HepG2 (cell line): ENCODE data around the gene ADGRG6. TPM values are rescaled to one million over a fixed set of nuclear protein-coding genes. Genes with fewer than 3 reads are reported as not detected.
A peak's percentile ranks its signal among the peaks of the same experiment; 100 is the strongest.

Experiments used
- ATAC-seq: fragments of 200-7000 bp; cut with Tn5 transposase; 3 replicates; pipeline ENCODE4 v1.9.1; 2020; ENCODE audit warnings: mild to moderate bottlenecking, moderate library complexity
- BruUV-seq: library from RNA; stranded (reverse); fragments of 400-500 nt; replicated peaks from 2 replicates; lab custom pipeline; 2021; lab: Mats Ljungman, UMichigan
- CTCF ChIA-PET: fragments of 300-600 bp; formaldehyde crosslinking; extraction: SDS; loops from one replicate; lab custom pipeline; 2021; ENCODE audit warnings: low total read pairs, inconsistent platforms, low intra/inter-chr PET ratio; lab: Yijun Ruan, JAX
- POLR2A ChIA-PET: fragments of 350-600 bp; sonication (Branson Sonifier 250); formaldehyde crosslinking; loops from one replicate; lab custom pipeline; 2020; ENCODE audit warnings: antibody characterized with exemption, inconsistent platforms; lab: Yijun Ruan, JAX
- DNase-seq: peaks from one replicate; pipeline ENCODE4 v3.0.0-alpha.2; 2015; ENCODE audit warnings: low spot score
- FAIRE-seq: peaks from 3 replicates; lab custom pipeline; 2011; peaks lifted over from hg19 to GRCh38; lab: Jason Lieb, UNC
- H2AFZ ChIP-seq: one replicate; pipeline ENCODE4 v1.6.1; 2011; ENCODE audit warnings: low read length, inconsistent platforms
- H3K27ac ChIP-seq: fragments of 300-600 bp; 3 replicates; pipeline ENCODE4 v1.8.0; 2011; ENCODE audit warnings: mixed run types, mild to moderate bottlenecking, mixed read lengths, low read length, inconsistent platforms; ENCODE audit not compliant: insufficient read depth; ENCODE audit errors: extremely low read length
- H3K27me3 ChIP-seq, 2 experiments: fragments of 200-600 bp in 1 of 2; 2 replicates in 1 of 2; 3 replicates in 1 of 2; pipeline versions ENCODE4 v1.6.0 to v1.8.0; 2011; ENCODE audit warnings: low read length in 2 of 2, mild to moderate bottlenecking in 2 of 2, moderate library complexity in 2 of 2, inconsistent platforms in 1 of 2; ENCODE audit not compliant: insufficient read depth in 2 of 2, control insufficient read depth in 1 of 2
- H3K36me3 ChIP-seq, 2 experiments: fragments of 200-600 bp in 1 of 2; replicated peaks in 1 of 2; 2 replicates in 1 of 2; 3 replicates in 1 of 2; pipeline versions ENCODE4 v1.5.1 to v1.8.0; 2011; ENCODE audit warnings: low read length in 2 of 2, inconsistent platforms in 1 of 2; ENCODE audit not compliant: insufficient read depth in 2 of 2, control insufficient read depth in 1 of 2
- H3K4me1 ChIP-seq: 2 replicates; pipeline ENCODE4 v1.5.1; 2012; ENCODE audit warnings: low read length, inconsistent platforms; ENCODE audit not compliant: insufficient read depth
- H3K4me2 ChIP-seq: 2 replicates; pipeline ENCODE4 v1.6.0; 2011; ENCODE audit warnings: low read depth, low read length, inconsistent platforms
- H3K4me3 ChIP-seq, 3 experiments: fragments of 200-600 bp in 1 of 3; sonication (generic), shearing (Covaris generic) in 1 of 3; replicated peaks in 1 of 3; 2 replicates each; pipeline ENCODE4 v1.5.1; 2011 to 2016; ENCODE audit warnings: low read length in 3 of 3, inconsistent platforms in 2 of 3, low read depth in 2 of 3, mild to moderate bottlenecking in 2 of 3, control low read depth in 1 of 3, mixed read lengths in 1 of 3; ENCODE audit not compliant: insufficient read depth in 1 of 3
- H3K79me2 ChIP-seq: one replicate; pipeline ENCODE4 v1.6.1; 2011; ENCODE audit warnings: low read length, inconsistent platforms; ENCODE audit not compliant: insufficient read depth
- H3K9ac ChIP-seq: 2 replicates; pipeline ENCODE4 v1.6.0; 2011; ENCODE audit warnings: mild to moderate bottlenecking, low read depth, low read length, inconsistent platforms; ENCODE audit not compliant: insufficient read depth
- H3K9me3 ChIP-seq: 2 replicates; pipeline ENCODE4 v1.5.1; 2012; ENCODE audit warnings: mild to moderate bottlenecking, low read length
- H4K20me1 ChIP-seq: 2 replicates; pipeline ENCODE4 v1.6.0; 2011; ENCODE audit warnings: inconsistent platforms, mild to moderate bottlenecking, low read length, moderate library complexity; ENCODE audit not compliant: insufficient read depth
- CC2D1A ChIP-seq: sonication (generic); formaldehyde crosslinking; IDR thresholded peaks from 2 replicates; pipeline ENCODE4 v1.8.1; 2023; ENCODE audit warnings: mild to moderate bottlenecking, missing genetic modification reagents
- EP300 ChIP-seq, 3 experiments: sonication (generic) in 1 of 3; formaldehyde crosslinking in 1 of 3; IDR thresholded peaks; 2 replicates each; pipeline versions ENCODE4 v1.5.1 to v1.6.1; 2011 to 2020; ENCODE audit warnings: low read depth in 2 of 3, low read length in 2 of 3, borderline replicate concordance in 1 of 3, improper control_type of control experiment in 1 of 3, mild to moderate bottlenecking in 1 of 3, missing genetic modification reagents in 1 of 3, moderate library complexity in 1 of 3
- FOXA1 ChIP-seq, 2 experiments: fragments of 450-650 bp in 1 of 2; sonication (generic) in 1 of 2; formaldehyde crosslinking in 1 of 2; IDR thresholded peaks; 2 replicates each; pipeline versions ENCODE4 v1.4.0 to v1.6.1; 2016 to 2020; ENCODE audit warnings: missing genetic modification reagents in 1 of 2
- FOXA3 ChIP-seq: IDR thresholded peaks from 2 replicates; pipeline ENCODE4 v1.6.1; 2016; ENCODE audit warnings: missing genetic modification reagents, missing compliant biosample characterization
- FOXP1 ChIP-seq, 2 experiments: fragments of 450-650 bp in 1 of 2; IDR thresholded peaks; 2 replicates each; pipeline ENCODE4 v1.6.1; 2017 to 2018; ENCODE audit warnings: antibody characterized with exemption in 1 of 2
- GATAD2A ChIP-seq: IDR thresholded peaks from 2 replicates; pipeline ENCODE4 v1.6.1; 2016
- NFE2L2 ChIP-seq: fragments of 150-350 bp; IDR thresholded peaks from 2 replicates; pipeline ENCODE4 v1.6.1; 2014; ENCODE audit warnings: low read length
- SOX13 ChIP-seq, 3 experiments: fragments of 450-650 bp in 1 of 3; sonication (generic) in 1 of 3; formaldehyde crosslinking in 1 of 3; IDR thresholded peaks in 2 of 3; conservative IDR thresholded peaks in 1 of 3; 2 replicates each; pipeline versions ENCODE4 v1.5.0 to v1.6.1; 2016 to 2020; ENCODE audit warnings: antibody characterized with exemption in 1 of 3, mild to moderate bottlenecking in 1 of 3, missing compliant biosample characterization in 1 of 3, missing genetic modification reagents in 1 of 3, moderate library complexity in 1 of 3
- SOX5 ChIP-seq: IDR thresholded peaks from 2 replicates; pipeline ENCODE4 v1.6.1; 2016; ENCODE audit warnings: borderline replicate concordance
- SRF ChIP-seq: IDR thresholded peaks from 2 replicates; pipeline ENCODE4 v1.6.1; 2011; ENCODE audit warnings: mild to moderate bottlenecking, low read depth, low read length, moderate library complexity
- ZNF143 ChIP-seq: sonication (generic); formaldehyde crosslinking; IDR thresholded peaks from 2 replicates; pipeline ENCODE4 v1.4.0; 2020; ENCODE audit warnings: missing genetic modification reagents
- ZNF225 ChIP-seq: sonication (generic); formaldehyde crosslinking; IDR thresholded peaks from 2 replicates; pipeline ENCODE4 v1.4.0; 2020; ENCODE audit warnings: mild to moderate bottlenecking, missing genetic modification reagents
- WGBS: methylation state at CpG from one replicate; pipeline ENCODE4 v1.1.6; 2017; ENCODE audit warnings: low lambda C conversion rate; 5-methylcytosine and 5-hydroxymethylcytosine counted together
- in situ Hi-C: cut with HindIII; loops from 2 replicates; pipeline ENCODE4 v1.10.0; 2017; ENCODE audit warnings: low pct_unique_long_range_greater_than_20kb; ENCODE audit not compliant: extremely low pct_ligation_motif_present
- intact Hi-C: fragments of 100-400 bp; cut with micrococcal nuclease; formaldehyde crosslinking; loops from one replicate; pipeline ENCODE4 v1.10.0; 2022; ENCODE audit not compliant: unreplicated experiment
- polyA plus RNA-seq, 8 experiments: library from polyadenylated mRNA; depleted of rRNA in 3 of 8; stranded (reverse) in 7 of 8; unstranded in 1 of 8; fragments of >200 nt; fragmentation: Illumina TruSeq in 4 of 8; extraction: Trizol in 4 of 8; gene quantifications; 2 replicates each; pipeline versions ENCODE4 v1.2.1 to v1.2.3, GENCODE V29; 2011 to 2016; ENCODE audit warnings: low read depth in 4 of 8, missing spikeins in 1 of 8, mixed read lengths in 1 of 8; ENCODE audit not compliant: insufficient read depth in 1 of 8
- total RNA-seq, 5 experiments: library from RNA; depleted of rRNA; stranded (reverse); fragments of >200 nt; fragmentation: Illumina TruSeq; extraction: Trizol; gene quantifications; 2 replicates each; pipeline ENCODE4 v1.2.3, GENCODE V29; 2016; ENCODE audit warnings: low read depth in 1 of 5
- TF ChIP-seq, protein P1 (sequence below): sonication (generic); formaldehyde crosslinking; IDR thresholded peaks from 2 replicates; pipeline ENCODE4 v1.4.0; 2020; ENCODE audit warnings: mild to moderate bottlenecking, missing genetic modification reagents

Gene ADGRG6
- total and polyA plus RNA-seq, 2 of the 13 experiments (the other 11 are each of a cell fraction or from before 2014, with no cell fraction given) = 129 to 249 TPM

DNA sequence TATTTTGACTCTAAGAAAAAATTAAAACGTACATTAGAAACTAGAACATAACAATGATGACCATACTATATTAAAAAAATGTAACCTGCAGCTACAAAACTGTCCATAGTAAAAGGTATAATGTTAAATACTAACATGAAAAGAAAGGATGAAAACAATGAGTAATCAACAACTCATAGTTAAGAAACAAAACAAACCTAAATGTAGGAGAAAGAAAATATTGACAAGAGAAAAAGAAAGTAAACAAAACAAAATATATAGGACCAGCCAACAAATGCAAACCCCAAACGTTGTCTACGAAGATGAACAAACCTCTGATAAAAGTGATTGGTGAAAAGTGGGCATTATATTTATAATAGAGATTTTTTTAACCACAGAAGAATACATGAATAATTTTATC, 41.1 kb upstream of the ADGRG6 start:
- peaks cover 83% of the 10 kb centered on the region for H3K4me1 ChIP-seq
- ATAC-seq (no peak), DNase-seq (no peak), FAIRE-seq (no peak)
- no TSS peak for BruUV-seq
- H3K9ac ChIP-seq = no peak overlapping the region
- TF ChIP-seq ZNF225 (CRISPR knock-in tag) (no peak), FOXA3 (CRISPR knock-in tag) (peak; percentile 46; the same call in 1 of the 2 replicates), EP300 (IDR thresholded peaks at IDR 0.05; ENCODE audit: low read depth in 2 of 2, low read length in 2 of 2) (peak in 1 of 2 experiments; percentile 65; a peak in 1 of 4 replicates), EP300 (CRISPR knock-in tag; IDR thresholded peaks at IDR 0.05; ENCODE audit: borderline replicate concordance) (no peak), ZNF143 (CRISPR knock-in tag) (no peak), CC2D1A (CRISPR knock-in tag) (no peak), GATAD2A (CRISPR knock-in tag) (peak; percentile 33; the same call in 1 of the 2 replicates), SOX5 (CRISPR knock-in tag) (peak; percentile 47; the same call in 1 of the 2 replicates), FOXP1 (IDR thresholded peaks at IDR 0.05) (peak; percentile 40; the same call in 1 of the 2 replicates), FOXP1 (CRISPR knock-in tag; IDR thresholded peaks at IDR 0.05) (peak; percentile 63), SRF (no peak), FOXA1 (IDR thresholded peaks at IDR 0.05) (0 out of 2 replicates have a peak, but pooled peaks have one; percentile 45), FOXA1 (CRISPR knock-in tag; IDR thresholded peaks at IDR 0.05) (no peak), SOX13 (IDR thresholded peaks at IDR 0.05) (no peak), SOX13 (CRISPR knock-in tag; conservative IDR thresholded peaks at IDR 0.05 in 1 of 2, IDR thresholded peaks at IDR 0.05 in 1 of 2) (peak in 1 of 2 experiments; percentile 8; a peak in 1 of 4 replicates), NFE2L2 (no peak)
- TF ChIP-seq, protein P1, sequence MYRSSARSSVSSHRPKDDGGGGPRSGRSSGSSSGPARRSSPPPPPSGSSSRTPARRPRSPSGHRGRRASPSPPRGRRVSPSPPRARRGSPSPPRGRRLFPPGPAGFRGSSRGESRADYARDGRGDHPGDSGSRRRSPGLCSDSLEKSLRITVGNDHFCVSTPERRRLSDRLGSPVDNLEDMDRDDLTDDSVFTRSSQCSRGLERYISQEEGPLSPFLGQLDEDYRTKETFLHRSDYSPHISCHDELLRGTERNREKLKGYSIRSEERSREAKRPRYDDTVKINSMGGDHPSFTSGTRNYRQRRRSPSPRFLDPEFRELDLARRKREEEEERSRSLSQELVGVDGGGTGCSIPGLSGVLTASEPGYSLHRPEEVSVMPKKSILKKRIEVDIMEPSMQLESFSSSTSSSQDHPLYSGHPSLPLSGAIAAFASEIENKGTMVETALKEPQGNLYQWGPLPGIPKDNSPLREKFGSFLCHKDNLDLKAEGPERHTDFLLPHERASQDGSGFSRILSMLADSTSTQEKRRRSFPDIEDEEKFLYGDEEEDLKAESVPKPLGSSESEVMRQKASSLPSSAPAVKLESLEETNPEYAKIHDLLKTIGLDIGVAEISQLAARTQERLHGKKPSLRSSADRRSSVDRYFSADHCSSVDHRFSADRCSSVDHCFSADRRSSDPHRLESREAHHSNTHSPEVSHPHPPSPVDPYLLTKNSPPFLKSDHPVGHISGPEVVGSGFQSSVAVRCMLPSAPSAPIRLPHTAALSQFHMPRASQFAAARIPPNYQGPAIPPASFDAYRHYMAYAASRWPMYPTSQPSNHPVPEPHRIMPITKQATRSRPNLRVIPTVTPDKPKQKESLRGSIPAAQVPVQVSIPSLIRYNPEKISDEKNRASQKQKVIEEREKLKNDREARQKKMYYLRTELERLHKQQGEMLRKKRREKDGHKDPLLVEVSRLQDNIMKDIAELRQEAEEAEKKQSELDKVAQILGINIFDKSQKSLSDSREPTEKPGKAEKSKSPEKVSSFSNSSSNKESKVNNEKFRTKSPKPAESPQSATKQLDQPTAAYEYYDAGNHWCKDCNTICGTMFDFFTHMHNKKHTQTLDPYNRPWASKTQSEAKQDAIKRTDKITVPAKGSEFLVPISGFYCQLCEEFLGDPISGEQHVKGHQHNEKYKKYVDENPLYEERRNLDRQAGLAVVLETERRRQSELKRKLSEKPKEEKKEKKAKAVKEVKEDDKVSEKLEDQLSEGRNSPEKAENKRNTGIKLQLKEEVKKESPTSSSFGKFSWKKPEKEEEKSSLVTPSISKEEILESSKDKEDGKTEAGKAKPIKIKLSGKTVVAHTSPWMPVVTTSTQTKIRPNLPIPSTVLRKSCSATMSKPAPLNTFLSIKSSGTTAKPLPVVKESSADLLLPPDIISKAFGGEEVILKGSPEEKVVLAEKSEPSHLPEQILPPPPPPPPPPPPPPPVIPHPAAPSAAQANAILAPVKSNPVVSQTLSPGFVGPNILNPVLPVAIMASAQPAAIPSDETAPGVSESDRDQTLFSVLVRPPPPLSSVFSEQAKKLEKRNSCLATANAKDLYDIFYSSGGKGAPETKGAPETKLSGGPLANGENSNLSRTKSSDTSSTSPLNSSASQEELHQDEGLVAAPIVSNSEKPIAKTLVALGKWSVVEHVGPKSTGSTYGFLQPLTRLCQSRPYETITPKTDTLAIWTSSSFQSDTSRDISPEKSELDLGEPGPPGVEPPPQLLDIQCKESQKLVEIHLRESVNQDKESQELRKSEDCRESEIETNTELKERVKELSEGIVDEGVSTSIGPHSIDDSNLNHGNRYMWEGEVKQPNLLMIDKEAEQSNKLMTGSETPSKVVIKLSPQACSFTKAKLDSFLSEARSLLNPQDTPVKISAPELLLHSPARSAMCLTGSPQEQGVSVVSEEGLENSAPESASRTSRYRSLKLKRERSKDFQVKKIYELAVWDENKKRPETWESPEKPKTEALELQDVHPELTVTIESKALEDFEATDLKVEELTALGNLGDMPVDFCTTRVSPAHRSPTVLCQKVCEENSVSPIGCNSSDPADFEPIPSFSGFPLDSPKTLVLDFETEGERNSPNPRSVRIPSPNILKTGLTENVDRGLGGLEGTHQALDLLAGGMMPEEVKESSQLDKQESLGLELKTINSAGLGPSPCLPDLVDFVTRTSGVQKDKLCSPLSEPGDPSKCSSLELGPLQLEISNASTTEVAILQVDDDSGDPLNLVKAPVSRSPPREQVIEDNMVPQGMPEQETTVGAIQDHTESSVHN = no peak
- CTCF ChIA-PET = no interaction called here
- 58% methylated on average over 3 of the region's 3 CpGs for WGBS
- H3K4me3 ChIP-seq = no peak overlapping the region
- no peaks in the 10 kb centered on the region for H3K27me3 ChIP-seq
- no peak overlapping the region for H3K4me2 ChIP-seq
- POLR2A ChIA-PET = interaction anchor here (1.6 to 1.9 kb wide), 6 partner anchors 12 to 113 kb away, joined by 6 to 43 read pairs (median 18); partner anchors contain the start of gene ADGRG6
- H3K36me3 ChIP-seq = no peaks in the 10 kb centered on the region
- intact Hi-C loops (no loop called here), in situ Hi-C loops (no loop called here)
- no peak overlapping the region for H3K27ac ChIP-seq
- H3K9me3 ChIP-seq = no peaks in the 10 kb centered on the region
- no peaks in the 10 kb centered on the region for H3K79me2 ChIP-seq
- no peaks in the 10 kb centered on the region for H4K20me1 ChIP-seq
- H2AFZ ChIP-seq = no peak overlapping the region
